Neural cell (in vitro differentiated cells): ENCODE results near the gene CR1.

Experiments
- EZH2 ChIP-seq: fragments of 200-600, 300-800 bp; shearing (Covaris generic), sonication (generic); IDR thresholded peaks from 2 replicates; pipeline ENCODE4 v1.6.1; 2014; ENCODE audit warnings: antibody characterized with exemption, low read length, borderline replicate concordance, mild to moderate bottlenecking; ENCODE audit not compliant: insufficient read depth, poor library complexity, severe bottlenecking
- POLR2AphosphoS5 ChIP-seq: IDR thresholded peaks from 2 replicates; pipeline ENCODE4 v1.6.1; 2012
- TF ChIP-seq, protein P1 (sequence below): fragments of 450-650 bp; IDR thresholded peaks from 2 replicates; pipeline ENCODE4 v1.5.1; 2014; ENCODE audit warnings: antibody characterized with exemption, mild to moderate bottlenecking, moderate library complexity; ENCODE audit not compliant: poor library complexity, severe bottlenecking

- TF ChIP-seq, protein P1, sequence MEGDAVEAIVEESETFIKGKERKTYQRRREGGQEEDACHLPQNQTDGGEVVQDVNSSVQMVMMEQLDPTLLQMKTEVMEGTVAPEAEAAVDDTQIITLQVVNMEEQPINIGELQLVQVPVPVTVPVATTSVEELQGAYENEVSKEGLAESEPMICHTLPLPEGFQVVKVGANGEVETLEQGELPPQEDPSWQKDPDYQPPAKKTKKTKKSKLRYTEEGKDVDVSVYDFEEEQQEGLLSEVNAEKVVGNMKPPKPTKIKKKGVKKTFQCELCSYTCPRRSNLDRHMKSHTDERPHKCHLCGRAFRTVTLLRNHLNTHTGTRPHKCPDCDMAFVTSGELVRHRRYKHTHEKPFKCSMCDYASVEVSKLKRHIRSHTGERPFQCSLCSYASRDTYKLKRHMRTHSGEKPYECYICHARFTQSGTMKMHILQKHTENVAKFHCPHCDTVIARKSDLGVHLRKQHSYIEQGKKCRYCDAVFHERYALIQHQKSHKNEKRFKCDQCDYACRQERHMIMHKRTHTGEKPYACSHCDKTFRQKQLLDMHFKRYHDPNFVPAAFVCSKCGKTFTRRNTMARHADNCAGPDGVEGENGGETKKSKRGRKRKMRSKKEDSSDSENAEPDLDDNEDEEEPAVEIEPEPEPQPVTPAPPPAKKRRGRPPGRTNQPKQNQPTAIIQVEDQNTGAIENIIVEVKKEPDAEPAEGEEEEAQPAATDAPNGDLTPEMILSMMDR: no peak
- no peak for TF ChIP-seq EZH2
- TF ChIP-seq POLR2AphosphoS5: no peak
Measured at GRCh38 chr1:207626972-207627337, 131.0 kb downstream of the CR1 start.
